ENCODE results near the gene NPIPB2.
A peak's percentile ranks its signal among the peaks of the same experiment; 100 is the strongest.
"Not testable (repeated sequence)": the region's sequence is repeated elsewhere in the genome, so short reads cannot be mapped to it uniquely, and the experiment has no call there.

The NPIPB2 gene

GRCh38 chr16:11941945-11942344 lies at the start of gene NPIPB2:
TSS of gene NPIPB2 (minus strand) at chr16:11942045. CDS start at chr16:11942045, 0 bp downstream.
- DNase-seq: not testable (repeated sequence)

GRCh38 chr16:11990702-11991390 lies 49.0 kb upstream of the NPIPB2 start:
- no peak for DNase-seq

- no peak for DNase-seq
Measured at GRCh38 chr16:11988258-11988978, 46.6 kb upstream of the NPIPB2 start.

GRCh38 chr16:11986521-11987057 lies 44.7 kb upstream of the NPIPB2 start:
- no peak for DNase-seq

GRCh38 chr16:11985250-11985649 lies 43.4 kb upstream of the NPIPB2 start:
- DNase-seq: no peak

- DNase-seq: no peak
Measured at GRCh38 chr16:11980136-11980844, 38.4 kb upstream of the NPIPB2 start.

- DNase-seq: no peak
Measured at GRCh38 chr16:11979013-11979672, 37.3 kb upstream of the NPIPB2 start.

GRCh38 chr16:11978080-11978479 lies 36.2 kb upstream of the NPIPB2 start:
- DNase-seq: no peak

GRCh38 chr16:11977376-11978041 lies 35.7 kb upstream of the NPIPB2 start:
- no peak for DNase-seq

GRCh38 chr16:11976850-11977375 lies 35.1 kb upstream of the NPIPB2 start:
- DNase-seq: peak in 1 of 3 experiments; percentile 57

- no peak for DNase-seq
Measured at GRCh38 chr16:11973070-11973469, 31.2 kb upstream of the NPIPB2 start.

GRCh38 chr16:11972128-11972527 lies 30.3 kb upstream of the NPIPB2 start:
- DNase-seq: no peak

GRCh38 chr16:11970292-11970691 lies 28.4 kb upstream of the NPIPB2 start:
- not testable (repeated sequence) for DNase-seq

- no peak for DNase-seq
Measured at GRCh38 chr16:11968577-11968976, 26.7 kb upstream of the NPIPB2 start.

- no peak for DNase-seq
Measured at GRCh38 chr16:11967195-11967911, 25.5 kb upstream of the NPIPB2 start.

GRCh38 chr16:11966173-11966572 lies 24.3 kb upstream of the NPIPB2 start:
- no peak for DNase-seq

- no peak for DNase-seq
Measured at GRCh38 chr16:11964761-11965551, 23.1 kb upstream of the NPIPB2 start, which contains the start of gene TNFRSF17. TSS of gene TNFRSF17 (plus strand) at chr16:11965210. CDS start at chr16:11965325, 115 bp downstream.

GRCh38 chr16:11963706-11964105 lies 21.9 kb upstream of the NPIPB2 start:
- no peak for DNase-seq

GRCh38 chr16:11962978-11963377 lies 21.1 kb upstream of the NPIPB2 start:
- not testable (repeated sequence) for DNase-seq

GRCh38 chr16:11962457-11962856 lies 20.6 kb upstream of the NPIPB2 start:
- not testable (repeated sequence) for DNase-seq

Data from NCI-H1417 (cell line).